HepG2 (cell line): Measurements from ENCODE around the gene SCYL1. TPM values are rescaled to one million over a fixed set of nuclear protein-coding genes. Genes with fewer than 3 reads are reported as not detected.

Source experiments
- ARNT2 ChIP-seq: sonication (generic); formaldehyde crosslinking; IDR thresholded peaks from 2 replicates; pipeline ENCODE4 v1.8.0; 2022; ENCODE audit warnings: mild to moderate bottlenecking, low read depth, missing genetic modification reagents, moderate library complexity
- BRCA1 ChIP-seq: sonication (generic); formaldehyde crosslinking; IDR thresholded peaks from 2 replicates; pipeline ENCODE4 v1.4.0; 2020; ENCODE audit warnings: missing genetic modification reagents
- CHD2 ChIP-seq: IDR thresholded peaks from 2 replicates; pipeline ENCODE4 v1.6.1; 2011; ENCODE audit warnings: low read depth, low read length, improper control_type of control experiment
- CSRNP1 ChIP-seq: sonication (generic); formaldehyde crosslinking; IDR thresholded peaks from 2 replicates; pipeline ENCODE4 v1.8.1; 2023; ENCODE audit warnings: mild to moderate bottlenecking, missing genetic modification reagents
- ELF4 ChIP-seq: sonication (generic); formaldehyde crosslinking; IDR thresholded peaks from 2 replicates; pipeline ENCODE4 v1.5.0; 2020; ENCODE audit warnings: missing genetic modification reagents, mild to moderate bottlenecking, moderate library complexity, borderline replicate concordance
- GFI1 ChIP-seq: sonication (generic); formaldehyde crosslinking; IDR thresholded peaks from 2 replicates; pipeline ENCODE4 v1.5.0; 2020; ENCODE audit warnings: missing genetic modification reagents, mild to moderate bottlenecking, borderline replicate concordance
- HDAC2 ChIP-seq: sonication (generic); formaldehyde crosslinking; IDR thresholded peaks from 2 replicates; pipeline ENCODE4 v1.4.0; 2020; ENCODE audit warnings: missing genetic modification reagents
- NFKB2 ChIP-seq: sonication (generic); formaldehyde crosslinking; IDR thresholded peaks from 2 replicates; pipeline ENCODE4 v1.4.0; 2020; ENCODE audit warnings: missing genetic modification reagents, borderline replicate concordance
- NFYB ChIP-seq: sonication (generic); formaldehyde crosslinking; IDR thresholded peaks from 2 replicates; pipeline ENCODE4 v1.4.0; 2020; ENCODE audit warnings: missing genetic modification reagents
- NR2C2 ChIP-seq: sonication (generic); formaldehyde crosslinking; IDR thresholded peaks from 2 replicates; pipeline ENCODE4 v1.4.0; 2020; ENCODE audit warnings: missing genetic modification reagents, mild to moderate bottlenecking, moderate library complexity, borderline replicate concordance
- SMAD3 ChIP-seq: sonication (generic); formaldehyde crosslinking; IDR thresholded peaks from 2 replicates; pipeline ENCODE4 v1.4.0; 2020; ENCODE audit warnings: missing genetic modification reagents
- SOX13 ChIP-seq, 3 experiments: fragments of 450-650 bp in 1 of 3; sonication (generic) in 1 of 3; formaldehyde crosslinking in 1 of 3; IDR thresholded peaks in 2 of 3; conservative IDR thresholded peaks in 1 of 3; 2 replicates each; pipeline versions ENCODE4 v1.5.0 to v1.6.1; 2016 to 2020; ENCODE audit warnings: antibody characterized with exemption in 1 of 3, mild to moderate bottlenecking in 1 of 3, missing compliant biosample characterization in 1 of 3, missing genetic modification reagents in 1 of 3, moderate library complexity in 1 of 3
- SSRP1 ChIP-seq: IDR thresholded peaks from 2 replicates; pipeline ENCODE4 v1.6.1; 2016; ENCODE audit warnings: control low read depth
- TAF1 ChIP-seq: sonication (generic); formaldehyde crosslinking; IDR thresholded peaks from 2 replicates; pipeline ENCODE4 v1.4.0; 2020; ENCODE audit warnings: missing genetic modification reagents
- TEAD2 ChIP-seq: sonication (generic); formaldehyde crosslinking; IDR thresholded peaks from 2 replicates; pipeline ENCODE4 v1.9.0; 2021; ENCODE audit warnings: missing genetic modification reagents
- ZBTB14 ChIP-seq: sonication (generic); formaldehyde crosslinking; IDR thresholded peaks from 2 replicates; pipeline ENCODE4 v1.4.0; 2020; ENCODE audit warnings: missing genetic modification reagents
- ZNF781 ChIP-seq: sonication (generic); formaldehyde crosslinking; IDR thresholded peaks from 2 replicates; pipeline ENCODE4 v1.5.1; 2020; ENCODE audit warnings: borderline replicate concordance, mild to moderate bottlenecking, missing genetic modification reagents; ENCODE audit errors: not compliant biosample characterization
- polyA plus RNA-seq, 8 experiments: library from polyadenylated mRNA; depleted of rRNA in 3 of 8; stranded (reverse) in 7 of 8; unstranded in 1 of 8; fragments of >200 nt; fragmentation: Illumina TruSeq in 4 of 8; extraction: Trizol in 4 of 8; gene quantifications; 2 replicates each; pipeline versions ENCODE4 v1.2.1 to v1.2.3, GENCODE V29; 2011 to 2016; ENCODE audit warnings: low read depth in 4 of 8, missing spikeins in 1 of 8, mixed read lengths in 1 of 8; ENCODE audit not compliant: insufficient read depth in 1 of 8
- total RNA-seq, 5 experiments: library from RNA; depleted of rRNA; stranded (reverse); fragments of >200 nt; fragmentation: Illumina TruSeq; extraction: Trizol; gene quantifications; 2 replicates each; pipeline ENCODE4 v1.2.3, GENCODE V29; 2016; ENCODE audit warnings: low read depth in 1 of 5
- TF ChIP-seq, protein P1 (sequence below): sonication (generic); formaldehyde crosslinking; IDR thresholded peaks from 2 replicates; pipeline ENCODE4 v1.4.0; 2020; ENCODE audit warnings: low read depth, missing genetic modification reagents
- TF ChIP-seq, protein P2 (sequence below): sonication (generic); formaldehyde crosslinking; conservative IDR thresholded peaks from 2 replicates; pipeline ENCODE4 v1.4.0; 2020; ENCODE audit warnings: missing genetic modification reagents

The SCYL1 gene
- total and polyA plus RNA-seq, 2 of the 13 experiments (the other 11 are each of a cell fraction or from before 2014, with no cell fraction given): 65.9 to 103 TPM

- TF ChIP-seq, protein P1, sequence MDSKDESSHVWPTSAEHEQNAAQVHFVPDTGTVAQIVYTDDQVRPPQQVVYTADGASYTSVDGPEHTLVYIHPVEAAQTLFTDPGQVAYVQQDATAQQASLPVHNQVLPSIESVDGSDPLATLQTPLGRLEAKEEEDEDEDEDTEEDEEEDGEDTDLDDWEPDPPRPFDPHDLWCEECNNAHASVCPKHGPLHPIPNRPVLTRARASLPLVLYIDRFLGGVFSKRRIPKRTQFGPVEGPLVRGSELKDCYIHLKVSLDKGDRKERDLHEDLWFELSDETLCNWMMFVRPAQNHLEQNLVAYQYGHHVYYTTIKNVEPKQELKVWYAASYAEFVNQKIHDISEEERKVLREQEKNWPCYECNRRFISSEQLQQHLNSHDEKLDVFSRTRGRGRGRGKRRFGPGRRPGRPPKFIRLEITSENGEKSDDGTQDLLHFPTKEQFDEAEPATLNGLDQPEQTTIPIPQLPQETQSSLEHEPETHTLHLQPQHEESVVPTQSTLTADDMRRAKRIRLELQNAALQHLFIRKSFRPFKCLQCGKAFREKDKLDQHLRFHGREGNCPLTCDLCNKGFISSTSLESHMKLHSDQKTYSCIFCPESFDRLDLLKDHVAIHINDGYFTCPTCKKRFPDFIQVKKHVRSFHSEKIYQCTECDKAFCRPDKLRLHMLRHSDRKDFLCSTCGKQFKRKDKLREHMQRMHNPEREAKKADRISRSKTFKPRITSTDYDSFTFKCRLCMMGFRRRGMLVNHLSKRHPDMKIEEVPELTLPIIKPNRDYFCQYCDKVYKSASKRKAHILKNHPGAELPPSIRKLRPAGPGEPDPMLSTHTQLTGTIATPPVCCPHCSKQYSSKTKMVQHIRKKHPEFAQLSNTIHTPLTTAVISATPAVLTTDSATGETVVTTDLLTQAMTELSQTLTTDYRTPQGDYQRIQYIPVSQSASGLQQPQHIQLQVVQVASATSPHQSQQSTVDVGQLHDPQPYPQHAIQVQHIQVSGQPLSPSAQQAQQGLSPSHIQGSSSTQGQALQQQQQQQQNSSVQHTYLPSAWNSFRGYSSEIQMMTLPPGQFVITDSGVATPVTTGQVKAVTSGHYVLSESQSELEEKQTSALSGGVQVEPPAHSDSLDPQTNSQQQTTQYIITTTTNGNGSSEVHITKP (CRISPR knock-in tag): no peak
- TF ChIP-seq NFYB (peak; percentile 69), SMAD3 (CRISPR knock-in tag) (no peak), ARNT2 (CRISPR knock-in tag) (peak; percentile 84), TAF1 (CRISPR knock-in tag) (peak; percentile 96), ELF4 (0 out of 2 replicates have a peak, but pooled peaks have one; percentile 46), TEAD2 (CRISPR knock-in tag) (no peak), GFI1 (no peak; the same call in 1 of the 2 replicates), HDAC2 (CRISPR knock-in tag) (no peak; the same call in none of the 2 replicates), NR2C2 (CRISPR knock-in tag) (peak; percentile 96), BRCA1 (CRISPR knock-in tag) (no peak), SSRP1 (CRISPR knock-in tag) (no peak), ZNF781 (CRISPR knock-in tag) (no peak), CHD2 (0 out of 2 replicates have a peak, but pooled peaks have one; percentile 39), NFKB2 (CRISPR knock-in tag) (peak; percentile 81; the same call in 1 of the 2 replicates), CSRNP1 (CRISPR knock-in tag) (peak; percentile 90), SOX13 (IDR thresholded peaks at IDR 0.05) (no peak), SOX13 (CRISPR knock-in tag; conservative IDR thresholded peaks at IDR 0.05 in 1 of 2, IDR thresholded peaks at IDR 0.05 in 1 of 2) (peak in 1 of 2 experiments; percentile 47; a peak in 2 of 4 replicates), ZBTB14 (CRISPR knock-in tag) (no peak)
- TF ChIP-seq, protein P2, sequence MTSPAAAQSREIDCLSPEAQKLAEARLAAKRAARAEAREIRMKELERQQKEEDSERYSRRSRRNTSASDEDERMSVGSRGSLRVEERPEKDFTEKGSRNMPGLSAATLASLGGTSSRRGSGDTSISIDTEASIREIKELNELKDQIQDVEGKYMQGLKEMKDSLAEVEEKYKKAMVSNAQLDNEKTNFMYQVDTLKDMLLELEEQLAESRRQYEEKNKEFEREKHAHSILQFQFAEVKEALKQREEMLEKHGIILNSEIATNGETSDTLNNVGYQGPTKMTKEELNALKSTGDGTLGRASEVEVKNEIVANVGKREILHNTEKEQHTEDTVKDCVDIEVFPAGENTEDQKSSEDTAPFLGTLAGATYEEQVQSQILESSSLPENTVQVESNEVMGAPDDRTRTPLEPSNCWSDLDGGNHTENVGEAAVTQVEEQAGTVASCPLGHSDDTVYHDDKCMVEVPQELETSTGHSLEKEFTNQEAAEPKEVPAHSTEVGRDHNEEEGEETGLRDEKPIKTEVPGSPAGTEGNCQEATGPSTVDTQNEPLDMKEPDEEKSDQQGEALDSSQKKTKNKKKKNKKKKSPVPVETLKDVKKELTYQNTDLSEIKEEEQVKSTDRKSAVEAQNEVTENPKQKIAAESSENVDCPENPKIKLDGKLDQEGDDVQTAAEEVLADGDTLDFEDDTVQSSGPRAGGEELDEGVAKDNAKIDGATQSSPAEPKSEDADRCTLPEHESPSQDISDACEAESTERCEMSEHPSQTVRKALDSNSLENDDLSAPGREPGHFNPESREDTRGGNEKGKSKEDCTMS (CRISPR knock-in tag): no peak
Measured at GRCh38 chr11:65477149-65477965, 47.5 kb upstream of the SCYL1 start (continued).
